Heart right ventricle (tissue), 16 donors: ENCODE measurements around the gene SLN. TPM values are rescaled to one million over a fixed set of nuclear protein-coding genes. Genes with fewer than 3 reads are reported as not detected.

Experiments used
- ATAC-seq, 8 donors: fragments of 200-7000 bp; cut with Tn5 transposase; one replicate each; pipeline ENCODE4 v1.9.1; 2020; ENCODE audit warnings: mild to moderate bottlenecking in 8 of 8, moderate library complexity in 8 of 8, moderate number of reproducible peaks in 1 of 8
- DNase-seq, 2 donors: peaks; one replicate each; pipeline ENCODE4 v3.0.0-alpha.2; 2020
- H3K27ac ChIP-seq, 10 donors: fragments of 200-600 bp; sonication (generic) in 2 of 10; one replicate each; pipeline versions ENCODE4 v1.5.0 to v1.8.0; 2020 to 2022; ENCODE audit warnings: mild to moderate bottlenecking in 3 of 10
- H3K27me3 ChIP-seq, 7 donors: fragments of 200-600 bp; one replicate each; pipeline ENCODE4 v1.8.0; 2021 to 2022; ENCODE audit warnings: mild to moderate bottlenecking in 2 of 7
- H3K36me3 ChIP-seq, 9 donors: fragments of 200-600 bp; sonication (generic) in 1 of 9; one replicate each; pipeline versions ENCODE4 v1.5.0 to v1.8.0; 2020 to 2022; ENCODE audit warnings: mild to moderate bottlenecking in 2 of 9
- H3K4me1 ChIP-seq, 9 donors: fragments of 200-600 bp; sonication (generic) in 1 of 9; one replicate each; pipeline versions ENCODE4 v1.5.0 to v1.8.0; 2020 to 2022; ENCODE audit warnings: mild to moderate bottlenecking in 4 of 9
- H3K4me3 ChIP-seq, 10 donors: fragments of 200-600 bp; sonication (generic) in 2 of 10; one replicate each; pipeline versions ENCODE4 v1.5.0 to v1.8.0; 2020 to 2022; ENCODE audit warnings: mild to moderate bottlenecking in 7 of 10, moderate library complexity in 2 of 10
- H3K9me3 ChIP-seq, 11 donors: fragments of 200-600 bp in 10 of 11; sonication (generic) in 2 of 11; one replicate each; pipeline versions ENCODE4 v1.5.0 to v1.8.0; 2013 to 2022; ENCODE audit warnings: mild to moderate bottlenecking in 2 of 11, control low read depth in 1 of 11, moderate library complexity in 1 of 11
- WGBS, 2 donors: extraction: QIAGEN DNeasy Blood & Tissue Kit; methylation state at CpG; one replicate each; pipeline ENCODE4 v1.1.7; 2013; ENCODE audit warnings: inconsistent platforms in 1 of 2; 5-methylcytosine and 5-hydroxymethylcytosine counted together
- intact Hi-C, 10 donors: fragments of 100-400 bp; cut with DNase I; formaldehyde crosslinking; loops; one replicate each; pipeline versions ENCODE4 v1.11.1 to v1.14.2; 2022
- polyA plus RNA-seq, 2 donors: library from polyadenylated mRNA; stranded (reverse); fragments of 200-250 nt; gene quantifications; one replicate each; pipeline ENCODE4 v1.2.3, GENCODE V29; 2013
- total RNA-seq, 10 donors: library from RNA; stranded (reverse); fragmentation: NEBNext Ultra II Directional in 3 of 10; extraction: Animal tissue kit (Norgen Biotek cat#: 25700) in 3 of 10; gene quantifications; one replicate each; pipeline versions ENCODE4 v1.2.1 to v1.2.4, GENCODE V29; 2021 to 2023
- TF ChIP-seq, protein P1 (sequence below), 9 donors: fragments of 200-600 bp; sonication (generic) in 2 of 9; IDR thresholded peaks; one replicate each; pipeline versions ENCODE4 v1.5.0 to v1.8.0; 2021 to 2022; ENCODE audit warnings: antibody characterized with exemption in 9 of 9, mild to moderate bottlenecking in 5 of 9, moderate library complexity in 1 of 9
- donor health status: Arrhythmogenic right ventricular cardiomyopathy.
- donor health status: ischemic (EF 13 %, LVEDD 7.1; RV severe dilation, severe dysfunction).
- donor health status: healthy with polysubstance abuse.
- donor health status: DM: no; HTN: yes; CAD: no.
- donor health status: DM: no; HTN: no; CAD: no.
- donor health status: ischemic (EF 25% LVEDD 6.9; RV normal size, moderate dysfunction).
- donor health status: ischemic (EF 25% LVEDD 5.7; RV mildly dilated, moderate dysfunction).
- donor health status: healthy.
- donor health status: DM: yes; HTN: yes; CAD: no.
- donor health status: Ischemic cardiomyopathy.
- donor health status: ischemic (EF 35%, LVEDD 5.7; RV mildly dilated, moderate dysfunction).
- donor health status: nonischemic (EF 11% LVEDD 7.7; RV severe dilation, severe dysfunction).
- donor health status: DM: yes; HTN: yes; CAD: no.
- donor health status: PGD.
- donor health status: ischemic (EF 29% LVEDD 5.4; RV normal size, mild dysfunction).
- donor health status: nonischemic (EF 23%, LVEDD 6.1; RV moderate dilation, normal function).

SLN gene
- total and polyA plus RNA-seq, 12 donors: 0.93 to 44.4 (median 9.2) TPM

- intact Hi-C loops: no loop called here
- Histone ChIP-seq H3K36me3 (no peaks in the 10 kb centered on the region), H3K4me3 (no peak overlapping the region), H3K4me1 (no peaks in the 10 kb centered on the region), H3K9me3 (no peaks in the 10 kb centered on the region), H3K27me3 (peaks cover 0 to 9% (median 0%) of the 10 kb centered on the region in 7 donors), H3K27ac (no peak overlapping the region)
- WGBS, 2 donors: 79 to 80% methylated on average over 4 of the region's 4 CpGs
- TF ChIP-seq, protein P1, sequence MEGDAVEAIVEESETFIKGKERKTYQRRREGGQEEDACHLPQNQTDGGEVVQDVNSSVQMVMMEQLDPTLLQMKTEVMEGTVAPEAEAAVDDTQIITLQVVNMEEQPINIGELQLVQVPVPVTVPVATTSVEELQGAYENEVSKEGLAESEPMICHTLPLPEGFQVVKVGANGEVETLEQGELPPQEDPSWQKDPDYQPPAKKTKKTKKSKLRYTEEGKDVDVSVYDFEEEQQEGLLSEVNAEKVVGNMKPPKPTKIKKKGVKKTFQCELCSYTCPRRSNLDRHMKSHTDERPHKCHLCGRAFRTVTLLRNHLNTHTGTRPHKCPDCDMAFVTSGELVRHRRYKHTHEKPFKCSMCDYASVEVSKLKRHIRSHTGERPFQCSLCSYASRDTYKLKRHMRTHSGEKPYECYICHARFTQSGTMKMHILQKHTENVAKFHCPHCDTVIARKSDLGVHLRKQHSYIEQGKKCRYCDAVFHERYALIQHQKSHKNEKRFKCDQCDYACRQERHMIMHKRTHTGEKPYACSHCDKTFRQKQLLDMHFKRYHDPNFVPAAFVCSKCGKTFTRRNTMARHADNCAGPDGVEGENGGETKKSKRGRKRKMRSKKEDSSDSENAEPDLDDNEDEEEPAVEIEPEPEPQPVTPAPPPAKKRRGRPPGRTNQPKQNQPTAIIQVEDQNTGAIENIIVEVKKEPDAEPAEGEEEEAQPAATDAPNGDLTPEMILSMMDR (IDR thresholded peaks at IDR 0.05): no peak
- no peak for ATAC-seq
- DNase-seq: no peak
Measured at GRCh38 chr11:107679255-107680024, 32.4 kb downstream of the SLN start.

DNA sequence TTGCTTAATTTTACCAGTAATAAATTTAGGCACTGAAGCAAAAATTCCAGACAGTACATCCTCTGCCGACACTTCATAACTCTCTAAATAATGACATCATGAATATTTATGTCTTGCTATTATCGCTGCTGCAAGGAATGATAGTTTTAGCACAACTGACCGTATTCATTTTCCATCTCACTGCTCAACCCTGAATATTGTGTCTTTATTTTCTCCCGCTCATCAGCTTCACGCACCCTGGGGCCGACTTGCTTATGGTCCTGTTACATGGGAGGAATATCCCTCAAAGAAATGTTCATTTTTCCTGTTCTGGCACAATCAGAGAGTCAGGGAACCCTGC, 33.3 kb downstream of the SLN start:
- TF ChIP-seq, protein P1 (IDR thresholded peaks at IDR 0.05): no peak
- Histone ChIP-seq H3K36me3 (no peaks in the 10 kb centered on the region), H3K27me3 (peaks cover 0 to 13% (median 0%) of the 10 kb centered on the region in 7 donors), H3K27ac (no peak overlapping the region), H3K4me3 (no peak overlapping the region), H3K4me1 (no peaks in the 10 kb centered on the region), H3K9me3 (no peaks in the 10 kb centered on the region)
- ATAC-seq (no peak), DNase-seq (no peak)
- intact Hi-C loops: no loop called here
- WGBS, 2 donors: 71 to 85% methylated on average over 6 of the region's 6 CpGs

DNA sequence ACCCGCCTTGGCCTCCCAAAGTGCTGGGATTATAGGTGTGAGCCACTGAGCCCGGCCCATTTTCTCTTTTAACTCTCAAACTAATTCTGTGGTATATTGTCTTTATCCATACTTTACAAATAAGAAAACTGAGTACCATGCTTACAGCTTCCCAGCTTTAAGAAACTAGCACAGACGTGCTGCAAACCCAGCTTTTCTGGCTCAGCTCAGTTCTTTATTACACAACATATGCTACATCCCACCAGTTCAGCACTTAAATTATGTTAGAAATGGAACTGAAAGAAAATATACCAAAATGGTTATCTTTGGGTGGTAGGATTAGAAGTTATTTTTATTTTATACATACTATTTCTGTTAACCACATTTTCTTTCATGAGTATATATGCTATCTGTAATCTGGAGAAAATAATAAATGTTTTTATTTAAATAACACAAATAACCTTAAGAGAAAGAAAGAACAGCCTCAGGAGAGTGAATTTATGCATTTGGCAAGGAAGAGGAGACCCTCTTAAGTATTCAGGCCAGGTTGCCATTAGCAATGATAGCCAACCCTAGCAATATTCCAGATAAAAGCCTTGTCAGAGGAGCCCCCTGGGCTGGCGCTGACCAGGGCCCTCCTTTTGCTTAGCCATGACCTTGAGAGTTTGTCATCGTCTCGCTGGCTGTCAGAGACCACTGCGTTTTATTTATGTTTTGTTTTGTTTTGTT, 33.8 kb downstream of the SLN start:
- TF ChIP-seq, protein P1 (IDR thresholded peaks at IDR 0.05): no peak
- H3K9me3 ChIP-seq: no peaks in the 10 kb centered on the region
- intact Hi-C loops: no loop called here
- no peaks in the 10 kb centered on the region for H3K4me1 ChIP-seq
- H3K36me3 ChIP-seq: no peaks in the 10 kb centered on the region
- no peak overlapping the region for H3K4me3 ChIP-seq
- DNase-seq (no peak), ATAC-seq (no peak)
- H3K27me3 ChIP-seq: peaks cover 0 to 13% (median 0%) of the 10 kb centered on the region in 7 donors
- WGBS, 2 donors: 85 to 86% methylated on average over 7 of the region's 7 CpGs
- no peak overlapping the region for H3K27ac ChIP-seq

DNA sequence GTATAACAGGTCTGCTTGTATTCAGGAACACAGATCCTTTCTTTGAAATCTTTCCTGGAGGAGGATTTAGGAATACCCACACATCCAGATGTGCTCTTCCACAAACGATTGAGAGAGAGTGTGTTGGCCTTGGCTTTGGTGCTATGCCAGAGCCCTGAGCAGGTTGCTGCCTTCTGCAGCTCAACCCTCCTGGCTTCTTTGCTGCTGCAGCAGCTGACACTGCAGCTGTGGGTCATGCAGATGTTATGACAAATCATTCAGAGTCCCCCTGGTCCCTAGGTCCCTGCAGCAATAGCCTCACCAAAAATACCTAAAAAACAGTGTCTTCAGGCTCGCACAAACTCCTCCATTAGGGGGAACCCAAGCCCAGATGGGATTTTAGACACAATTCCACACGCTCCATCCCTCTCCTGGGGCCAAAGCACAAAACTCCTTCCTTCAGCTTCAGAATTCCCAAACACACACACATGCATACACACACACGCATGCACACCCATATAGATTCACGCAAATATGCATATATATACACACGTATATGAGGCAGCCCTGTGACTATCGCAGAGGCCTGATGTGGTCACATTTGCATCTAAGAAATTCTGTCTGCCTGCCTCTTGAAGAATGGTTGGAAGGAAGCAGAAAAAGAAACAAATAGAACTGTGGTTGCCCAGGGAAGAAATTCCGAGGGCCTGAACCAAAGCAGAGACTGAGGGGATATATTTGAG, 35.4 kb downstream of the SLN start:
- Histone ChIP-seq H3K36me3 (no peaks in the 10 kb centered on the region), H3K27me3 (peaks cover 0 to 13% (median 4%) of the 10 kb centered on the region in 7 donors), H3K9me3 (no peaks in the 10 kb centered on the region), H3K4me3 (no peak overlapping the region), H3K4me1 (no peaks in the 10 kb centered on the region), H3K27ac (no peak overlapping the region)
- intact Hi-C loops: no loop called here
- TF ChIP-seq, protein P1 (IDR thresholded peaks at IDR 0.05): no peak
- ATAC-seq: no peak
- no peak for DNase-seq
- WGBS, 2 donors: 77 to 78% methylated on average over 8 of the region's 8 CpGs
